GM12878 (cell line): ENCODE data around the gene DHRS7B.

ENCODE experiments used
- CHD2 ChIP-seq: IDR thresholded peaks from 2 replicates; pipeline ENCODE4 v1.6.1; 2011; ENCODE audit warnings: low read depth, low read length, improper control_type of control experiment, borderline replicate concordance
- MYC ChIP-seq: IDR thresholded peaks from 2 replicates; pipeline ENCODE4 v1.6.1; 2011; ENCODE audit warnings: mild to moderate bottlenecking, low read length, moderate library complexity, inconsistent platforms; ENCODE audit not compliant: insufficient read depth, insufficient replicate concordance, insufficient read length, severe bottlenecking
- POLR2AphosphoS5 ChIP-seq: IDR thresholded peaks from 2 replicates; pipeline ENCODE4 v1.6.1; 2011; ENCODE audit warnings: mild to moderate bottlenecking, low read length, inconsistent platforms
- RAD21 ChIP-seq: IDR thresholded peaks from 2 replicates; pipeline ENCODE4 v1.6.1; 2011; ENCODE audit warnings: mild to moderate bottlenecking, low read depth, low read length, moderate library complexity; ENCODE audit not compliant: insufficient read depth
- RELA ChIP-seq: fragments of 450-650 bp; IDR thresholded peaks from 2 replicates; pipeline ENCODE4 v1.8.0; 2014; ENCODE audit warnings: borderline replicate concordance; ENCODE audit not compliant: partially characterized antibody
- SP1 ChIP-seq: IDR thresholded peaks from one replicate; pipeline ENCODE4 v1.6.1; 2011; ENCODE audit warnings: low read depth, low read length
- SREBF2 ChIP-seq: IDR thresholded peaks from 2 replicates; pipeline ENCODE4 v1.6.1; 2012; ENCODE audit warnings: mild to moderate bottlenecking, low read length
- STAT1 ChIP-seq: fragments of 450-650 bp; conservative IDR thresholded peaks from 2 replicates; pipeline ENCODE4 v1.6.1; 2014; ENCODE audit warnings: antibody characterized with exemption, mild to moderate bottlenecking
- TCF12 ChIP-seq: IDR thresholded peaks from 2 replicates; pipeline ENCODE4 v1.6.1; 2011; ENCODE audit warnings: low read depth, mild to moderate bottlenecking, low read length
- TF ChIP-seq, protein P1 (sequence below), 3 experiments: IDR thresholded peaks in 2 of 3; conservative IDR thresholded peaks in 1 of 3; 2 replicates each; pipeline ENCODE4 v1.5.1; 2011; ENCODE audit warnings: low read depth in 3 of 3, low read length in 3 of 3, mild to moderate bottlenecking in 3 of 3, control low read depth in 2 of 3, moderate library complexity in 2 of 3, inconsistent platforms in 1 of 3, mixed read lengths in 1 of 3; ENCODE audit not compliant: control insufficient read depth in 2 of 3, insufficient read depth in 1 of 3; ENCODE audit errors: extremely low read depth in 1 of 3
- TF ChIP-seq, protein P2 (sequence below): IDR thresholded peaks from 2 replicates; pipeline ENCODE4 v1.6.1; 2012; ENCODE audit warnings: improper control_type of control experiment, low read depth, low read length; ENCODE audit not compliant: insufficient replicate concordance

DNA sequence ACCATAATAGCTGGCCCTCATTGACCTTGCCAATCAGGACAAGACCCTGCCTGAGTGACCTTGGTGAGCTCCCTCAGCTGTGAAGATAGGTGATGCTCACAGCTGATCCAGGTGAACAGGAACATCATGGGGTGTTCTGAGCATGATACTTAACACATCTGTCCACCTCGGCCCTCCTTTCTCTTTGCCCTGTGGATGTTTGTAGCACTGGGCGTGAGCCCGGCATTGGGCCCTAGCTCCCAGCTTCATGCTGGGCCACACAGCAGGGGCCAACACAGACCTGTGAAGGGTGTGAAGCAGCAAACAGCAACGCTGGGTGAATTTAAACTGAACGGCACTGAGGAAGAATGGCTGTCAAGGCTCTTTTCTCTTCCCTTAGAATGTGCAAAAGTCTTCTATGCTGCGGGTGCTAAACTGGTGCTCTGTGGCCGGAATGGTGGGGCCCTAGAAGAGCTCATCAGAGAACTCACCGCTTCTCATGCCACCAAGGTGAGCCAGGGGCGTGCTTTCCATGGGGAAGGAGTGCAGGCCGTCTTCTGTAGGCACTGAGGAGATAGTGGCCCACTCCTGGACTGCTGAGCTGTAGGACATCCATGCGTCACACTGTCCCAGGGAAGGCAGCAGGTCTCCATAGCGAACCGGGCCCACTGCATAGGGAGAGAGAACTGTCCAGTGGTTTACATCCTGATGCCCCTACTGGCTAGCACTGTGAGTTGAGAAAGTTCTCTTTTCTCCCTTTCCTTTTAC lies 51.3 kb downstream of the DHRS7B start:
- TF ChIP-seq RAD21 (no peak), POLR2AphosphoS5 (no peak), MYC (no peak), CHD2 (no peak), SREBF2 (no peak), STAT1 (no peak), SP1 (no peak), RELA (no peak), TCF12 (no peak)
- TF ChIP-seq, protein P1, sequence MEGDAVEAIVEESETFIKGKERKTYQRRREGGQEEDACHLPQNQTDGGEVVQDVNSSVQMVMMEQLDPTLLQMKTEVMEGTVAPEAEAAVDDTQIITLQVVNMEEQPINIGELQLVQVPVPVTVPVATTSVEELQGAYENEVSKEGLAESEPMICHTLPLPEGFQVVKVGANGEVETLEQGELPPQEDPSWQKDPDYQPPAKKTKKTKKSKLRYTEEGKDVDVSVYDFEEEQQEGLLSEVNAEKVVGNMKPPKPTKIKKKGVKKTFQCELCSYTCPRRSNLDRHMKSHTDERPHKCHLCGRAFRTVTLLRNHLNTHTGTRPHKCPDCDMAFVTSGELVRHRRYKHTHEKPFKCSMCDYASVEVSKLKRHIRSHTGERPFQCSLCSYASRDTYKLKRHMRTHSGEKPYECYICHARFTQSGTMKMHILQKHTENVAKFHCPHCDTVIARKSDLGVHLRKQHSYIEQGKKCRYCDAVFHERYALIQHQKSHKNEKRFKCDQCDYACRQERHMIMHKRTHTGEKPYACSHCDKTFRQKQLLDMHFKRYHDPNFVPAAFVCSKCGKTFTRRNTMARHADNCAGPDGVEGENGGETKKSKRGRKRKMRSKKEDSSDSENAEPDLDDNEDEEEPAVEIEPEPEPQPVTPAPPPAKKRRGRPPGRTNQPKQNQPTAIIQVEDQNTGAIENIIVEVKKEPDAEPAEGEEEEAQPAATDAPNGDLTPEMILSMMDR (IDR thresholded peaks at IDR 0.05 in 2 of 3, conservative IDR thresholded peaks at IDR 0.05 in 1 of 3; ENCODE audit: control insufficient read depth in 2 of 3, extremely low read depth in 1 of 3, insufficient read depth in 1 of 3, low read depth in 3 of 3, low read length in 3 of 3), result no peak
- TF ChIP-seq, protein P2, sequence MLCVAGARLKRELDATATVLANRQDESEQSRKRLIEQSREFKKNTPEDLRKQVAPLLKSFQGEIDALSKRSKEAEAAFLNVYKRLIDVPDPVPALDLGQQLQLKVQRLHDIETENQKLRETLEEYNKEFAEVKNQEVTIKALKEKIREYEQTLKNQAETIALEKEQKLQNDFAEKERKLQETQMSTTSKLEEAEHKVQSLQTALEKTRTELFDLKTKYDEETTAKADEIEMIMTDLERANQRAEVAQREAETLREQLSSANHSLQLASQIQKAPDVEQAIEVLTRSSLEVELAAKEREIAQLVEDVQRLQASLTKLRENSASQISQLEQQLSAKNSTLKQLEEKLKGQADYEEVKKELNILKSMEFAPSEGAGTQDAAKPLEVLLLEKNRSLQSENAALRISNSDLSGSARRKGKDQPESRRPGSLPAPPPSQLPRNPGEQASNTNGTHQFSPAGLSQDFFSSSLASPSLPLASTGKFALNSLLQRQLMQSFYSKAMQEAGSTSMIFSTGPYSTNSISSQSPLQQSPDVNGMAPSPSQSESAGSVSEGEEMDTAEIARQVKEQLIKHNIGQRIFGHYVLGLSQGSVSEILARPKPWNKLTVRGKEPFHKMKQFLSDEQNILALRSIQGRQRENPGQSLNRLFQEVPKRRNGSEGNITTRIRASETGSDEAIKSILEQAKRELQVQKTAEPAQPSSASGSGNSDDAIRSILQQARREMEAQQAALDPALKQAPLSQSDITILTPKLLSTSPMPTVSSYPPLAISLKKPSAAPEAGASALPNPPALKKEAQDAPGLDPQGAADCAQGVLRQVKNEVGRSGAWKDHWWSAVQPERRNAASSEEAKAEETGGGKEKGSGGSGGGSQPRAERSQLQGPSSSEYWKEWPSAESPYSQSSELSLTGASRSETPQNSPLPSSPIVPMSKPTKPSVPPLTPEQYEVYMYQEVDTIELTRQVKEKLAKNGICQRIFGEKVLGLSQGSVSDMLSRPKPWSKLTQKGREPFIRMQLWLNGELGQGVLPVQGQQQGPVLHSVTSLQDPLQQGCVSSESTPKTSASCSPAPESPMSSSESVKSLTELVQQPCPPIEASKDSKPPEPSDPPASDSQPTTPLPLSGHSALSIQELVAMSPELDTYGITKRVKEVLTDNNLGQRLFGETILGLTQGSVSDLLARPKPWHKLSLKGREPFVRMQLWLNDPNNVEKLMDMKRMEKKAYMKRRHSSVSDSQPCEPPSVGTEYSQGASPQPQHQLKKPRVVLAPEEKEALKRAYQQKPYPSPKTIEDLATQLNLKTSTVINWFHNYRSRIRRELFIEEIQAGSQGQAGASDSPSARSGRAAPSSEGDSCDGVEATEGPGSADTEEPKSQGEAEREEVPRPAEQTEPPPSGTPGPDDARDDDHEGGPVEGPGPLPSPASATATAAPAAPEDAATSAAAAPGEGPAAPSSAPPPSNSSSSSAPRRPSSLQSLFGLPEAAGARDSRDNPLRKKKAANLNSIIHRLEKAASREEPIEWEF, result no peak
